GM18951 (cell line): Measurements from ENCODE around the gene ATM.

Experiments used
- POLR2A ChIP-seq: IDR thresholded peaks from 4 replicates; pipeline ENCODE4 v1.6.1; 2011; ENCODE audit warnings: mild to moderate bottlenecking; ENCODE audit not compliant: insufficient read length, insufficient read depth; ENCODE audit errors: extremely low read depth
- in situ Hi-C: fragments of 300-500 bp; cut with MboI; formaldehyde crosslinking; loops from one replicate; pipeline ENCODE4 v1.12.0; 2022; ENCODE audit warnings: low sequenced_read_pairs, mixed read lengths, inconsistent platforms; ENCODE audit not compliant: unreplicated experiment

The ATM gene, protein sequence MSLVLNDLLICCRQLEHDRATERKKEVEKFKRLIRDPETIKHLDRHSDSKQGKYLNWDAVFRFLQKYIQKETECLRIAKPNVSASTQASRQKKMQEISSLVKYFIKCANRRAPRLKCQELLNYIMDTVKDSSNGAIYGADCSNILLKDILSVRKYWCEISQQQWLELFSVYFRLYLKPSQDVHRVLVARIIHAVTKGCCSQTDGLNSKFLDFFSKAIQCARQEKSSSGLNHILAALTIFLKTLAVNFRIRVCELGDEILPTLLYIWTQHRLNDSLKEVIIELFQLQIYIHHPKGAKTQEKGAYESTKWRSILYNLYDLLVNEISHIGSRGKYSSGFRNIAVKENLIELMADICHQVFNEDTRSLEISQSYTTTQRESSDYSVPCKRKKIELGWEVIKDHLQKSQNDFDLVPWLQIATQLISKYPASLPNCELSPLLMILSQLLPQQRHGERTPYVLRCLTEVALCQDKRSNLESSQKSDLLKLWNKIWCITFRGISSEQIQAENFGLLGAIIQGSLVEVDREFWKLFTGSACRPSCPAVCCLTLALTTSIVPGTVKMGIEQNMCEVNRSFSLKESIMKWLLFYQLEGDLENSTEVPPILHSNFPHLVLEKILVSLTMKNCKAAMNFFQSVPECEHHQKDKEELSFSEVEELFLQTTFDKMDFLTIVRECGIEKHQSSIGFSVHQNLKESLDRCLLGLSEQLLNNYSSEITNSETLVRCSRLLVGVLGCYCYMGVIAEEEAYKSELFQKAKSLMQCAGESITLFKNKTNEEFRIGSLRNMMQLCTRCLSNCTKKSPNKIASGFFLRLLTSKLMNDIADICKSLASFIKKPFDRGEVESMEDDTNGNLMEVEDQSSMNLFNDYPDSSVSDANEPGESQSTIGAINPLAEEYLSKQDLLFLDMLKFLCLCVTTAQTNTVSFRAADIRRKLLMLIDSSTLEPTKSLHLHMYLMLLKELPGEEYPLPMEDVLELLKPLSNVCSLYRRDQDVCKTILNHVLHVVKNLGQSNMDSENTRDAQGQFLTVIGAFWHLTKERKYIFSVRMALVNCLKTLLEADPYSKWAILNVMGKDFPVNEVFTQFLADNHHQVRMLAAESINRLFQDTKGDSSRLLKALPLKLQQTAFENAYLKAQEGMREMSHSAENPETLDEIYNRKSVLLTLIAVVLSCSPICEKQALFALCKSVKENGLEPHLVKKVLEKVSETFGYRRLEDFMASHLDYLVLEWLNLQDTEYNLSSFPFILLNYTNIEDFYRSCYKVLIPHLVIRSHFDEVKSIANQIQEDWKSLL (N-terminal part only)

DNA sequence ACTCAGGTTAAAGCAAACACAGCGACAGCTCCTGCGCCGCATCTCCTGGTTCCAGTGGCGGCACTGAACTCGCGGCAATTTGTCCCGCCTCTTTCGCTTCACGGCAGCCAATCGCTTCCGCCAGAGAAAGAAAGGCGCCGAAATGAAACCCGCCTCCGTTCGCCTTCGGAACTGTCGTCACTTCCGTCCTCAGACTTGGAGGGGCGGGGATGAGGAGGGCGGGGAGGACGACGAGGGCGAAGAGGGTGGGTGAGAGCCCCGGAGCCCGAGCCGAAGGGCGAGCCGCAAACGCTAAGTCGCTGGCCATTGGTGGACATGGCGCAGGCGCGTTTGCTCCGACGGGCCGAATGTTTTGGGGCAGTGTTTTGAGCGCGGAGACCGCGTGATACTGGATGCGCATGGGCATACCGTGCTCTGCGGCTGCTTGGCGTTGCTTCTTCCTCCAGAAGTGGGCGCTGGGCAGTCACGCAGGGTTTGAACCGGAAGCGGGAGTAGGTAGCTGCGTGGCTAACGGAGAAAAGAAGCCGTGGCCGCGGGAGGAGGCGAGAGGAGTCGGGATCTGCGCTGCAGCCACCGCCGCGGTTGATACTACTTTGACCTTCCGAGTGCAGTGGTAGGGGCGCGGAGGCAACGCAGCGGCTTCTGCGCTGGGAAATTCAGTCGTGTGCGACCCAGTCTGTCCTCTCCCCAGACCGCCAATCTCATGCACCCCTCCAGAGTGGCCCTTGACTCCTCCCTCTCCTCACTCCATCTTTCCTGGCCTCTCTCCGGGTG, at the start of gene ATM, which contains the start of gene NPAT:
TSS of gene ATM (plus strand) at position 494 of the 774 bp plus-strand sequence. CDS start 4,558 bp downstream, outside the sequence.
TSS of gene NPAT (minus strand) at position 65 of the 774 bp plus-strand sequence. CDS start 102 bp downstream, outside the sequence.
- TF ChIP-seq POLR2A, result peak; percentile 78
- in situ Hi-C loops, result no loop called here

DNA sequence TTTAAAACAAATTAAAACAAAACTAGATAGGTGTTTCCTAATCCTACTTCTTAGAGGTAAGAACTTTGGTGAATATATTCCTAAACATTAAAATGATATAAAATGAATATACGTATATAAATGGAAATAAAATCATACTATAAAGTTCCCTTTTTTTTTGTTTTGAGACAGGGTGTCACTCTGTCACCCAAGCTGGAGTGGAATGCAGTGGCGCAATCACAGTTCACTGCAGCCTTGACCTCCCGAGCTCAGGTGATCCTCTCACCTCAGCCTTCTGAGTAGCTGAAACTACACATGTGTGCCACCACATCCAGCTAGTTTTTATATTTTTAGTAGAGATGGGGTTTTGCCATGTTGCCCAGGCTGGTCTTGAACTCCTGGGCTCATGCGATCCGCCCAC, 45.3 kb upstream of the ATM start:
- no peak for TF ChIP-seq POLR2A
- in situ Hi-C loops, result no loop called here

- no peak for TF ChIP-seq POLR2A
- in situ Hi-C loops, result no loop called here
Measured at GRCh38 chr11:108193725-108194124, 29.1 kb upstream of the ATM start.

- TF ChIP-seq POLR2A, result no peak
- in situ Hi-C loops, result no loop called here
Measured at GRCh38 chr11:108196901-108197300, 26.0 kb upstream of the ATM start.

DNA sequence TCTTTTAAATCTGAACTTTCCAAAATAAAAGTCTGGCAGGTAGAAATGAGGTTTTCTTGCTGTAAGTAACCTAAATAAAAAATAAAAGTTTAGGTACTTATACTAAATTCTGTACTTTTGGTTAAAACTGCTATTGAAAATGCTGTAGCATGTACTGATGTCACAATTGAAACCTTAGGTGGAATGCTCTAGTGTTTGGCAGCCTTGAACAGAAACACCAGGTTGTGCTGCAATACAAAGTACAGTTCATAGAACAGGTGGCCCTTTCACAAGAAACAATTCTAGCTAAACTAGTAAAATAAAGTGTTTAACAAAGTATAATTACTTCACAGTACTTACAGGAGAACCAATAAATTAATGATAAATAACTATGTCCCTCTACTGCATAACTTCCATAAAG, 25.5 kb upstream of the ATM start:
- in situ Hi-C loops, result no loop called here
- TF ChIP-seq POLR2A, result no peak

DNA sequence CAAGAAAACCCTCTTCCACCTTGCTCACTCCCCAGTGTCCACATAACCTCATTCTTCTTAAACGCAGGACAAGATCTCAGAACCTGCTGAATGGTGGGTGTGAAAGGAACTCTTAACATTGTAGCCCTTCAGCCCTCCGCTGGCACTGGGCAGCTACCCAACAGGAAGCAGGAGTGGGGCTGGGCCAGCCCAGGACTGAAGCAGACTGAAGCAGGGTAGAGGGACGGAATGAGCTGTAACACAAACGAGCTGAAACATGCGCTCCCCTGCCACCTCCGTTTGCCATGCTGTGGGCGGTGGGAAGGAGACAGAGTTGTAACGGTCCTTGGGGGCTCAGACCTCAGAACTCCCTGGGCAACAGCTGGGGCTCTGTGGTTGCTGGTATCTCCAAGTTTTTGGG, 24.0 kb upstream of the ATM start:
- in situ Hi-C loops, result no loop called here
- no peak for TF ChIP-seq POLR2A

DNA sequence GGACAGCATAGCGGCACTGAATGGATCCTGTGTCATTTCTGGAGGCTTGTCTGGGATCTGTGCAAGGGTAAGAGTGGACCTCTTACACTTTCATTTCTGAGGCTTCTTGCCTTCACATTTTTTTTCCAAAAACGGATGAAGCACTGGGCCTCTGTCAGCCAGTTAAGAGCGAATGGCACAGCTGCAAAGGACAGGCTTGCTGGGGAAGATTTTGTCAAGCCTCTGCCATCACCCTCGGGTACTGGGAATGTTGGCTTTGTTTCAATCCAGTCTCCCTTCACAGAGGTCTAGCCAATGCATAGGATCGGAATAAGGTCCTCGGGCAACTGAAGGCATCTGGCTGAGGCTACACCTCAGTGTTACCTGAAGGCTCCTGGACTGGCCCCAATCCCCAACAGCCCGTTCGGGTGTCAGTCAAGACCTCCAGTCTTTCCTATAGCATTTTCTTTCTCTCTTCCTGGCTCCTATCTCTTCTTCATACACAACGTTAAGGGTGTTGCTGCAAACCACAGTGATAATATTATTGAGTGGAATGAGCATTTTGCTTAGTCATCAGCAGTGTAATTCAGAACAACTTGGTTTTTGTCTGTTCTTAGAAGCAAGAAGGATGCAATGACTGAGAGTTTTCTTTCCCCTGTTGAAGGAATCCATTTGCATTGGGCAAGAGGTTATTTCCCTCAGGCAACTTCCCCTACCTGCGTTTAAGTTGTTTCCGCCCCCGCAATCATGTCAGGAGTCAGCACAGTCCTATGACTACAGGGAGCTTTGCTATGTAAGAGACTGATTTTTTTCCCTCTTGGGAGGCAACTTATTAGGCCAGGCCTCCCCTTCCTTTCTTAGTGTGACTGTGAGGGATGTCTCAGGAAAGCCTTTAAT, 23.2 kb upstream of the ATM start:
- TF ChIP-seq POLR2A, result no peak
- in situ Hi-C loops, result no loop called here

DNA sequence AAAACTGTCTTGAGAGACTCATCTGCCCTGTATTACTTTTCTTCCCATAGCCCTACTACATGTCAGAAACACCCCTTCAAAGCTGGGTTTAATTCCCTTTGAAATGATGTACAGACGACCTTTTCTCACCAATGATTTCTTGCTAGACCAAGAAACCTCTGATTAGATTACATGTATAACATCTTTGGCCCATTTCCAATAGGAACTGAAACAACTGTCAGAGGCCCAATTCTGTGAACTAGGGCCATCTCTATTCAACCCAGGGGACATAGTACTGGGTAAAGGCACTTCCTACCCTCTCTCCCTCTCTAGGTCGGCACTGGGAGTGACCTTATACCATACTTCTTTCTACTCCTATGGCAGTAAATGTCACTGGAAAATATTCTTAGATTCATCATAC, 19.8 kb upstream of the ATM start:
- in situ Hi-C loops, result no loop called here
- no peak for TF ChIP-seq POLR2A

- in situ Hi-C loops, result no loop called here
- no peak for TF ChIP-seq POLR2A
Measured at GRCh38 chr11:108204376-108204775, 18.5 kb upstream of the ATM start.

- TF ChIP-seq POLR2A, result no peak
- in situ Hi-C loops, result no loop called here
Measured at GRCh38 chr11:108204929-108205499, 17.9 kb upstream of the ATM start.

DNA sequence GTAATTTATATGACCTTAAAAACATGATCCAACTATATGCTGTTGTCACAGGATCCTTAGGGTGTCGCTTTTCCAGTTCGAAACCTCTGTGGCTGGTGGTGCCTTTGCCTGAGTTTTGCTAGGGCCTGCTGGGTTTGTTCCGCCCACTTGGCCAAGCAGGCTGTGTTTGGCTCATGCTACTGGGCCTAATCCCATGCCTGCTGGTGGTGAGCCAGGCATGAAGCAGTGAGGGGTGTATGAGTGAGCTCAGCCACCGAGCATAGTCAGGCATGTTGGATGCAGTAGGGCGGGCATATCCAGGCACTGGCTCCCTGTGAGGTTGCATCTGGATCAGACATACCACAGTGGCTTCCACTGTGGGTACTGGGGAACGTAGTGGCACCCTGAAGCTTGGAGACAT, 16.7 kb upstream of the ATM start:
- in situ Hi-C loops, result no loop called here
- TF ChIP-seq POLR2A, result no peak
